Panc1 (cell line): ENCODE results near the gene AKT3. TPM values are rescaled to one million over a fixed set of nuclear protein-coding genes. Genes with fewer than 3 reads are reported as not detected.

Experiments
- ATAC-seq: fragments of 200-7000 bp; cut with Tn5 transposase; 2 replicates; pipeline ENCODE4 v1.9.1; 2020; ENCODE audit warnings: mild to moderate bottlenecking, moderate library complexity
- BruUV-seq: library from RNA; stranded (reverse); fragments of 400-500 nt; replicated peaks from 2 replicates; lab custom pipeline; 2021; lab: Mats Ljungman, UMichigan
- CTCF ChIA-PET: fragments of 300-600 bp; sonication (Branson Sonifier 250); formaldehyde crosslinking; loops from one replicate; lab custom pipeline; 2022; ENCODE audit warnings: antibody characterized with exemption; lab: Charles Lee
- POLR2A ChIA-PET: fragments of 300-600 bp; sonication (Branson Sonifier 250); formaldehyde crosslinking; loops from one replicate; lab custom pipeline; 2022; ENCODE audit warnings: antibody characterized with exemption; lab: Charles Lee
- DNase-seq: peaks from one replicate; pipeline ENCODE4 v3.0.0-alpha.2; 2010; ENCODE audit warnings: low read depth, low spot score
- H3K27ac ChIP-seq: 2 replicates; pipeline ENCODE4 v1.5.1; 2011; ENCODE audit warnings: mild to moderate bottlenecking, low read length, inconsistent platforms
- H3K27me3 ChIP-seq: fragments of 200-500 bp; sonication (Bioruptor generic); 2 replicates; pipeline ENCODE4 v1.6.0; 2014; ENCODE audit warnings: low read length, inconsistent platforms; ENCODE audit not compliant: control insufficient read depth, insufficient read depth
- H3K36me3 ChIP-seq: fragments of 200-500 bp; sonication (Bioruptor generic); 2 replicates; pipeline ENCODE4 v1.5.1; 2014; ENCODE audit warnings: inconsistent platforms, mild to moderate bottlenecking, low read length, moderate library complexity; ENCODE audit not compliant: control insufficient read depth, insufficient read depth
- H3K4me1 ChIP-seq: 2 replicates; pipeline ENCODE4 v1.5.1; 2011; ENCODE audit warnings: inconsistent platforms, mild to moderate bottlenecking, low read length, moderate library complexity; ENCODE audit not compliant: control insufficient read depth, insufficient read depth
- H3K4me3 ChIP-seq, 2 experiments: 2 replicates each; pipeline ENCODE4 v1.5.1; 2011 to 2012; ENCODE audit warnings: low read depth in 2 of 2, low read length in 2 of 2, mild to moderate bottlenecking in 2 of 2, inconsistent platforms in 1 of 2, moderate library complexity in 1 of 2
- H3K9me3 ChIP-seq: fragments of 200-500 bp; sonication (Bioruptor generic); 2 replicates; pipeline ENCODE4 v1.5.1; 2014; ENCODE audit warnings: low read depth, mild to moderate bottlenecking, inconsistent platforms, low read length, moderate library complexity; ENCODE audit not compliant: control insufficient read depth, insufficient read depth
- CTCF ChIP-seq: fragments of 450-650 bp; IDR thresholded peaks from 2 replicates; pipeline ENCODE4 v1.5.1; 2017; ENCODE audit warnings: mild to moderate bottlenecking
- POLR2AphosphoS5 ChIP-seq: IDR thresholded peaks from 2 replicates; pipeline ENCODE4 v1.6.1; 2012; ENCODE audit warnings: mild to moderate bottlenecking, low read depth, low read length, moderate library complexity
- REST ChIP-seq, 2 experiments: IDR thresholded peaks; 2 replicates each; pipeline ENCODE4 v1.6.1; 2011 to 2012; ENCODE audit warnings: low read depth in 2 of 2, control low read depth in 1 of 2, low read length in 1 of 2, mild to moderate bottlenecking in 1 of 2, moderate library complexity in 1 of 2; ENCODE audit not compliant: insufficient read depth in 1 of 2
- SIN3A ChIP-seq: IDR thresholded peaks from 2 replicates; pipeline ENCODE4 v1.6.1; 2012; ENCODE audit warnings: low read depth, mild to moderate bottlenecking, low read length, moderate library complexity, borderline replicate concordance; ENCODE audit not compliant: insufficient read depth
- TCF7L2 ChIP-seq: IDR thresholded peaks from 2 replicates; pipeline ENCODE4 v1.6.1; 2011; ENCODE audit warnings: mild to moderate bottlenecking, low read depth, low read length, inconsistent platforms
- in situ Hi-C: cut with HindIII; loops from 2 replicates; pipeline ENCODE4 v1.10.0; 2016; ENCODE audit warnings: low sequenced_read_pairs, low pct_unique_long_range_greater_than_20kb
- intact Hi-C: fragments of 100-400 bp; cut with micrococcal nuclease; formaldehyde crosslinking; loops from one replicate; pipeline ENCODE4 v1.10.0; 2022; ENCODE audit not compliant: unreplicated experiment
- total RNA-seq: library from RNA; stranded (reverse); gene quantifications from one replicate; pipeline ENCODE4 v1.2.1, GENCODE V29; 2021; ENCODE audit not compliant: unreplicated experiment

The AKT3 gene
- total RNA-seq, 1 experiment from 2014 or later, result 11.0 TPM

- in situ Hi-C loops (no loop called here), intact Hi-C loops (no loop called here)
- POLR2A ChIA-PET, result no interaction called here
- Histone ChIP-seq H3K36me3 (no peaks in the 10 kb centered on the region; the same call in 1 of the 2 replicates), H3K4me3 (no peak overlapping the region), H3K27ac (no peak overlapping the region), H3K27me3 (no peaks in the 10 kb centered on the region), H3K4me1 (no peaks in the 10 kb centered on the region), H3K9me3 (no peaks in the 10 kb centered on the region)
- TF ChIP-seq POLR2AphosphoS5, result no peak
- no peak for TF ChIP-seq TCF7L2
- no peak for TF ChIP-seq CTCF
- no peak for TF ChIP-seq REST (IDR thresholded peaks at IDR 0.05; ENCODE audit: insufficient read depth in 1 of 2, low read depth in 2 of 2, low read length in 1 of 2)
- TF ChIP-seq SIN3A, result no peak
- CTCF ChIA-PET, result no interaction called here
- no peak for ATAC-seq
- DNase-seq, result no peak
- BruUV-seq, result no TSS peak
Observed at GRCh38 chr1:243765676-243766075, 84.4 kb downstream of the AKT3 start.

GRCh38 chr1:243763806-243764205, 86.2 kb downstream of the AKT3 start:
- ATAC-seq, result no peak
- Histone ChIP-seq H3K9me3 (no peaks in the 10 kb centered on the region), H3K27ac (no peak overlapping the region), H3K4me3 (no peak overlapping the region), H3K27me3 (no peaks in the 10 kb centered on the region), H3K36me3 (no peaks in the 10 kb centered on the region; the same call in 1 of the 2 replicates), H3K4me1 (no peaks in the 10 kb centered on the region)
- intact Hi-C loops (no loop called here), in situ Hi-C loops (no loop called here)
- ChIA-PET POLR2A (no interaction called here), CTCF (no interaction called here)
- TF ChIP-seq REST (IDR thresholded peaks at IDR 0.05; ENCODE audit: insufficient read depth in 1 of 2, low read depth in 2 of 2, low read length in 1 of 2), result no peak
- no peak for TF ChIP-seq POLR2AphosphoS5
- no peak for TF ChIP-seq SIN3A
- TF ChIP-seq TCF7L2, result no peak
- no peak for TF ChIP-seq CTCF
- DNase-seq, result no peak
- BruUV-seq, result no TSS peak
